Measurements from ENCODE around the gene SUCNR1.
A peak's percentile ranks its signal among the peaks of the same experiment; 100 is the strongest.
"Not testable (repeated sequence)": the region's sequence is repeated elsewhere in the genome, so short reads cannot be mapped to it uniquely, and the experiment has no call there.

The SUCNR1 gene, protein sequence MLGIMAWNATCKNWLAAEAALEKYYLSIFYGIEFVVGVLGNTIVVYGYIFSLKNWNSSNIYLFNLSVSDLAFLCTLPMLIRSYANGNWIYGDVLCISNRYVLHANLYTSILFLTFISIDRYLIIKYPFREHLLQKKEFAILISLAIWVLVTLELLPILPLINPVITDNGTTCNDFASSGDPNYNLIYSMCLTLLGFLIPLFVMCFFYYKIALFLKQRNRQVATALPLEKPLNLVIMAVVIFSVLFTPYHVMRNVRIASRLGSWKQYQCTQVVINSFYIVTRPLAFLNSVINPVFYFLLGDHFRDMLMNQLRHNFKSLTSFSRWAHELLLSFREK

GRCh38 chr3:151873398-151873797 is at the start of gene SUCNR1:
Gene SUCNR1 (plus strand): TSS chr3:151873643. CDS start chr3:151879893, 6,250 bp downstream.
- DNase-seq = no peak

- DNase-seq = no peak
Observed at GRCh38 chr3:151827816-151828215, 45.6 kb upstream of the SUCNR1 start.

DNA sequence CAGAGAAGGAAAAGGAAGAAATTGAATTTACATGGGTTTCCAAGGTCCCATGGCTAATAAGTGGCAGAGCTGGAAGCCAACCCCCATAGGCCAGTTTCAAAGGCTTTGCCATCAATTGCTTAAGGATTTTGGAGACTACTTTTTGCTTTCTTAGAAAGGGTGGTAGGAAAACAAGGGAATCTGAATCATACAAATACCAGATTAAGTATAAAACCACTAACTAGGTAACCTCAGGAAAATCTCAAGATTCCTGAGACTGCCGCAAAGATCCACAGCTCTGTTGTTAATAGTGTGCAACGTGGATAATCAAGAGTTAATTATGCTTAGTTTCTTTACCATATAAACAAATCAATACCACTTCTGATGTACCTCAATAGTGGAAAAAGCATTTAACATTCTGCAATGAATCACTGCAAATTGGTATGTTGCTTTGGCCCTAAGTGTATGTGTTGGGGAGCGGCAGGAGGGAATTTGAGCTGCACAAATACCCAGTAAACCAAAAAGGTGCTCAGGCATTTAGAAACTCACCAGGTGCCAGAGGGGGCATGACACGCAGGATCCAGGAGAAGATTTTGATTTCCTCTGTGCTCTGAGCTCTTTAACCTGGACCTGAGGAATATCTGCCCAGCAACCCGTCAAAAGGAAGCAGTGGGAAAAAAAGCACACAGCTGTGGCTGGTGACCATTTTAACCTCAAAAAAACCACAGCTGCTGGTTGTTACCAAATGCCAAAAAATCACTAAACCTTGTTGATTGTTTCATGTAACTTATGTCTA is 37.5 kb upstream of the SUCNR1 start:
- no peak for DNase-seq

GRCh38 chr3:151837057-151837456 is 36.4 kb upstream of the SUCNR1 start:
- DNase-seq = no peak

DNA sequence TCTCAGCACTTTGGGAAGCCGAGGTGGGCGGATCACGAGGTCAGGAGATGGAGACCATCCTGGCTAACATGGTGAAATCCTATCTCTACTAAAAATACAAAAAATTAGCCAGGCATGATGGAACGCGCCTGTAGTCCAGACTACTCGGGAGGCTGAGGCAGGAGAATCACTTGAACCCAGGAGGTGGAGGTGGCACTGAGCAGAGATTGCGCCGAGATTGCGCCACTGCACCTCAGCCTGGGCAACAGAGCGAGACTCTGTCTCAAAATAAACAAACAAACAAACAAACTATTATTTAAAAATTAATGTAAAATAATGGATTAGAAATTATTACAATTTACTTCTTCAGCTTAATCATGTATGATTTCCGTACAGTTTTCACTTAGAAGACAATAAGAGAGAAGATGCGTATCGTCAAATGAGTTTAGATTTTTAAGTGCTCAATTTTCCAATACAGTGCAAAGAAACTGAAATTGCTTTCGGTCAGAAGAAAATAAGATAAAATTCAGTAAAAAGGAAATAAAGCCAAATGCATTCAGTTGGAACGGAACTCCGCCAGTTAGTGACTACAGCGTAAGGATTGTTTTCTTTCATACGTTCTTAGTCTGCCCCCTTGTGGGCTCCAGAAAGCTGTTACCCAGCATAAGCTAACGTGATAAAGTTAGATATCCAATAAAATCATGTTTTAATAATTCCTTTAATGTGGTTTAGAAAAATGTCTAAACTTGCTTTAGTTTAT is 34.7 kb upstream of the SUCNR1 start:
- DNase-seq = peak; percentile 47

- DNase-seq = no peak
Observed at GRCh38 chr3:151839313-151839631, 34.2 kb upstream of the SUCNR1 start.

GRCh38 chr3:151841801-151842200 is 31.6 kb upstream of the SUCNR1 start:
- no peak for DNase-seq

DNA sequence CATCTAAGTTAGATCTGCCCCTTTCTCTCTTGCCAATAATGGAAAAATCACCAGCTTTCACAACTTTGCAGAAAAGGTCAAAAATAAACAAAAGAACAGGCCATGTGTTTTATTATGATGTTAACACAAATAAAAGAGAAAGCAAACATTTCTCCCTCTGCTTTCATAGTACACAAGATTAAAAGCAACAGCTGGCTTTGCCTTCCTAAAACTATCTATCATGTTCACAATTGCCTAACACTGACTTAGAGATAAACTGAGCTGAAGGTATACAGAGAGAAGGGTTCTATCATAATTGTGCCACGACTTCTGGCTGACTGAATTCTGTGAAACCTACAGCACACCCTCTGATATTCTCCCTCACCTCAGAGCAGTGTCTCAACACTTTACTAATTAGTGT is 30.2 kb upstream of the SUCNR1 start:
- DNase-seq = no peak

DNA sequence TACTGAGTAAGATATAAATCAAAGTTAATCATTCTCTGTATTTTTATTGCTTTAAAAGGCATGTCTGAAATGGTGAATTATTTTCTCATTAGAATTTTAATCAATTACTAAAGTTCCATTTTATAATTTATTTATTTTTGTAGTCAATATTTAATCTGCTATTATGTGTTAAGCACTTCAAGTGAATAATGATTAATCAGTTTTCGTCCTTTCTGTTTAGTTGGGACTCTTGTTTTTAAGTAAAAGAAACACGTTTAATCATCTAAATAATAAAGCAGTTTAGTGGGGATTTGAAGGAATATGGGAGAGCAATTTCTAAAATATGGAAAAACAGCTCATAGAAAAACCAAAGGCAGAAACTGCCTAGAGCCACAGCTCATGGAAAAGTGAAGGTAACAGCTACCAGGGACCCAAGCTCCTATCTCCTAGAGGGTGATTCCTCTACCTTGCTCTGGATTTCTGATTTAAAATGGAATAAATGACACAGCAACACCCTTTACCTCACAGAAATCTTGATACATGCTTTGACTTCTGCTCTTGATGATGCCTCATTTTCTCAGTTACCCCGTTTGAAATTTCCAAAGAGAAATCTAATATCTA is 28.0 kb upstream of the SUCNR1 start:
- no peak for DNase-seq

DNA sequence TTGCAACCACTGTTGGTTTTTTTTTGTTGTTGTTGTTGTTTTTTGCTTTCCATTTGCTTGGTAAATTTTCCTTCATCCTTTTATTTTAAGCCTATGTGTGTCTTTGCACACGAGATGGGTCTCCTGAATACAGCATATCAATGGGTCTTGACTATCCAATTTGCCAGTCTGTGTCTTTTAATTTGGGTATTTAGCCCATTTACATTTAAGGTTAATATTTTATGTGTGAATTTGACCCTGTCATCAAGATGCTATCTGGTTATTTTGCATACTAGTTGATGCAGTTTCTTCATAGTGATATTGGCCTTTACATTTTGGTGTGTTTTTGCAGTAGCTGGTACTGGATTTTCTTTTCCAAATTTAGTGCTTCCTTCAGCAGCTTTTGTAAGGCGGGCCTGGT is 23.4 kb upstream of the SUCNR1 start:
- DNase-seq = not testable (repeated sequence)

DNA sequence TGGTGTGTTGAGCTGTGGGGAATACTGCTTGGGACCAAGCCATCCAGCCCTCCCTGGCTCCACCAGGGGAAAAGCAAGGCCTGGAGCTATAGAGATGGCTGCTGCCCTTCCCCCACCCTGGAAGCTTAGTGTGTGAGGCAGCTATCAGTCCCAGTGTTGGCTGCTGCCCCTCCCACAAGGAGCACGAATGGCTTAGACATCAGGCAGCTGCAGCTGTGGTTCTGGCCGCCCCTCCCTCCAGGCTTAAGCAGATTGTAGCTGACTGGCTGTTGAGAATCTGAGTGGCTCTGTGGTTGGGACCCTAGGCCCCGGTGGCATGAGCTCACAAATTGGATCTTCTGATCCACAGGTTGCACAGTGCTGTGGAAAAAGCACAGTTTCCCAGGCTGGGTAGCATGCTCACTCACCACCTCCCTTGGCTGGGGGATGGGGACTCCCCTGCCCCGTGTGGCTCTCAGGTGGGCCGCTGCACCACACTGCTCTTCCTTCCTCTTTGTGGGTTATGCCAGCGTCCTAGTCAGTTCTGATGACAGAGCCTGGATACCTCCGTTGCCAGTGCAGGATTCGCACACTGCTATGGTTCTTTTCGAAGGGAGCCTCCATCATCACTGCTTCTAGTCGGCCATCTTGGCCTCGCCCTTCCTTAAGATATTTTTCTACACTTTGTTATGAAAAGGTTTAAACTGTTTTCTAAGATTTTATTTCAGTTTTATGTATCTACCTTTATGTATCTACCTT is 21.2 kb upstream of the SUCNR1 start:
- DNase-seq = no peak

DNA sequence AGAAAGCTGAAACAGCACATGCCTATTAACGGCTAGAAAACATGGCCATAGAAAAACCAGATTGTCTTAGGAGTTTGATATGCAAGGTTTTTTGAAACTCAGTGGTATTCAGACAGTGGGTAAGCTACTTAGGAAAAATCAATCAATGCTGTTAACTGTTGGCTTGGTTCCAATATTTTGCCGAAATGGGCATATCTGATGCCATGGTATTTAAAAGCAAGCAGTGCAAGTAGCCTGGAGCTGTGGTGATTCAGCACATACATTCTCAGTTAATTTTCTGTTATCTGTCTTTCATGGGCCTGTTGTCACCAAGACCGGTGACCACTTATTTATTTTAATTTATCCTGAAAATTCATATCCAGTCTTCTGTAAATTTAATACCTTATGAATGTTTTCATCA is 17.3 kb upstream of the SUCNR1 start:
- DNase-seq = no peak

- DNase-seq = no peak
Observed at GRCh38 chr3:151856641-151857040, 16.8 kb upstream of the SUCNR1 start.

DNA sequence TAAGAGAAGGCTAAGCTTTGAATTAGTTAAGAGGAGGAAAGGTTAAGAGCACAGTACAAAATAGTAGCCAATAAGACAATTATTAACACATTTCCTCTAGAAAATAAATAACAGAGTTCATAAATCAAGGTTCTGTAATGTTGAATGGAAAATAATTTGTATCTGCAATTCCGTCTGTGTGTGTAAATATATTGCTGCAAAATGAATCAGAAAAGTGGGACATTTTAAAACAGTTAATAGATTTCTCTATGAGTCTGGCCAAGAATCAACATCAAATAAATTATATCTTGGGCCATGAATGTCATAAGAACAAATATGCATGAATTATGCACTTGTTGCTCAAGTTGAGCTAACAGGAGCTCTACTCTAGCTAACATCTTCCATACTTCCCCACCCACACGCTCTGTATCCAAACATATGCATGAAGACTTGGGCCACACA is 14.2 kb upstream of the SUCNR1 start:
- DNase-seq = no peak

- DNase-seq = no peak
Observed at GRCh38 chr3:151859905-151860304, 13.5 kb upstream of the SUCNR1 start.

- DNase-seq = no peak
Observed at GRCh38 chr3:151863611-151864010, 9.8 kb upstream of the SUCNR1 start.

DNA sequence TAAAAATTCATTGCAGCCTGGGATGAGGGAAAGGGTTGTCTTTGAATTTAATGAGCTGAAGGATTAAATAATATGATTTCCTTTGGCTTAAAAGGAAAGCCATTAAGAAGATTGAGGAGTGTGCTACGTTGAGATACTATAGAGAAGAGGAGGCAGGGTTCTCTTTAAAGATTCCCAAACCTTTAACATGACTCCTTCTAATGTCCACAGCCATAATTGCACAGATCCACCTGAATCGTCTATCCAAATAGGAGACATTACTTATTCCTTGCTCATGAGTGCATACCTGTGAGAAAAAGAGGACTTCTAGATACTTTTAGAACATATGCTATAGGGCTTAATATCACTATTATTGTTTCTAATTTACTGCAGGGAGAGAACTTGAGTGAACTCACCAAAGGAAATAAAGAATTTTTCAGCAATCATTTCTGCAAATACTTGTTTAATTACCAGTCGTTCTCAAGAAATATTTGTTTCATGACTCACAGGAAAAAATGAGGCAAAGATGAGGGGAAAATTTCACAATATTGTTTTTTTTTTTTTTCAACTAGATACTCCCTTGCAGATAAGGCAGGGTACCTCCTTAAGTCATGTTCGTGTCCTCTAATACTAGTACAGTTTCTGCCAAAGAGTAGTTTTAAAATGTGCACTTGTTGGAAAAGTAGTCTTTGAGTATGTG is 8.9 kb upstream of the SUCNR1 start:
- no peak for DNase-seq

GRCh38 chr3:151866711-151867410 is 6.6 kb upstream of the SUCNR1 start:
- DNase-seq = no peak

DNA sequence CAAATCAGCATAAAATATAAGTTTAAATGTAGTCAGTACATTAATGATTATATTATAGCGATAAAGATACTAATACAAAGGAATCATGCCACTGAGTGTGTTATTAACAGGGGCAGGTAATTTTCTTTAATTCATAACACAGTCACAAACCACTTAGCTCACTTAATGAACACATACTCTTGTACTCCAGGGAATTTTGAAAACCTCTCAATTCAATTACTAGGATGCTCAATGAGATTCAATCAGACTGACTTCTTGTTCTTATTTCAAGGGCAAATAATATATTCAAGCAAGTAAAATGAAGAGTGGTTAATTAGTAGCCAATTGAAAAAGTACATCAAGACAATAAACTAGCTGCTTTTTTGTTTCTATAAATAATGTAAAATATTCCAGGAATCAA is 5.8 kb upstream of the SUCNR1 start:
- DNase-seq = no peak

GRCh38 chr3:151869181-151869580 is 4.3 kb upstream of the SUCNR1 start:
- no peak for DNase-seq
